SK-N-SH (cell line): ENCODE data around the gene UNC45A. TPM values are rescaled to one million over a fixed set of nuclear protein-coding genes. Genes with fewer than 3 reads are reported as not detected.

Experiments used
- CTCF ChIA-PET: fragments of 300-600, 350-600 bp; formaldehyde crosslinking; extraction: SDS; loops from one replicate; lab custom pipeline; 2021; lab: Yijun Ruan, JAX
- POLR2A ChIA-PET: fragments of 350-600 bp; sonication (Branson Sonifier 250); formaldehyde crosslinking; extraction: SDS; loops from one replicate; lab custom pipeline; 2020; ENCODE audit warnings: antibody characterized with exemption, inconsistent platforms; lab: Yijun Ruan, JAX
- DNase-seq: peaks from one replicate; pipeline ENCODE4 v3.0.0; 2012
- H2AFZ ChIP-seq: fragments of 200-600 bp; sonication (generic); 2 replicates; pipeline ENCODE4 v1.8.1; 2016; ENCODE audit warnings: antibody characterized with exemption, mild to moderate bottlenecking, low read depth
- H3F3A ChIP-seq: fragments of 200-600 bp; sonication (generic); replicated peaks from 2 replicates; pipeline ENCODE3; 2016; ENCODE audit warnings: antibody characterized with exemption, mild to moderate bottlenecking; ENCODE audit not compliant: insufficient read depth
- H3K27ac ChIP-seq, 2 experiments: fragments of 200-500 bp in 1 of 2; fragments of 200-600 bp in 1 of 2; sonication (Bioruptor generic) in 1 of 2; sonication (generic), shearing (Covaris generic) in 1 of 2; 2 replicates each; pipeline versions ENCODE4 v1.5.1 to v1.6.1; 2014 to 2016; ENCODE audit warnings: low read depth in 2 of 2, inconsistent platforms in 1 of 2, low read length in 1 of 2, mild to moderate bottlenecking in 1 of 2, mixed read lengths in 1 of 2
- H3K27me3 ChIP-seq: fragments of 200-600 bp; sonication (generic), shearing (Covaris generic); 2 replicates; pipeline ENCODE4 v1.6.1; 2016; ENCODE audit warnings: mixed run types; ENCODE audit not compliant: insufficient read depth
- H3K36me3 ChIP-seq, 2 experiments: fragments of 200-500 bp in 1 of 2; fragments of 200-600 bp in 1 of 2; sonication (Bioruptor generic) in 1 of 2; sonication (generic) in 1 of 2; replicated peaks in 1 of 2; 2 replicates each; pipeline versions ENCODE3 to v1.5.1; 2014 to 2016; ENCODE audit warnings: low read length in 1 of 2, mild to moderate bottlenecking in 1 of 2; ENCODE audit not compliant: insufficient read depth in 2 of 2, control insufficient read depth in 1 of 2
- H3K4me1 ChIP-seq, 2 experiments: fragments of 200-500 bp in 1 of 2; fragments of 200-600 bp in 1 of 2; sonication (Bioruptor generic) in 1 of 2; sonication (generic), shearing (Covaris generic) in 1 of 2; 2 replicates each; pipeline versions ENCODE4 v1.5.1 to v1.6.1; 2014 to 2016; ENCODE audit warnings: low read depth in 1 of 2, low read length in 1 of 2, mixed run types in 1 of 2; ENCODE audit not compliant: insufficient read depth in 2 of 2, control insufficient read depth in 1 of 2
- H3K4me2 ChIP-seq: fragments of 200-600 bp; sonication (generic), shearing (Covaris generic); 2 replicates; pipeline ENCODE4 v1.6.1; 2017; ENCODE audit warnings: mixed run types
- H3K4me3 ChIP-seq, 2 experiments: fragments of 200-500 bp in 1 of 2; fragments of 200-600 bp in 1 of 2; sonication (Bioruptor generic) in 1 of 2; sonication (generic), shearing (Covaris generic) in 1 of 2; 2 replicates each; pipeline versions ENCODE4 v1.5.1 to v1.8.1; 2014 to 2016; ENCODE audit warnings: low read depth in 2 of 2, inconsistent platforms in 1 of 2, low read length in 1 of 2, mild to moderate bottlenecking in 1 of 2, mixed read lengths in 1 of 2, moderate library complexity in 1 of 2
- H3K79me2 ChIP-seq: fragments of 200-600 bp; sonication (generic); 2 replicates; pipeline ENCODE4 v1.8.1; 2017; ENCODE audit warnings: mild to moderate bottlenecking; ENCODE audit not compliant: insufficient read depth
- H3K9ac ChIP-seq: fragments of 200-600 bp; sonication (generic); 2 replicates; pipeline ENCODE4 v1.6.1; 2017; ENCODE audit warnings: mixed run types
- H3K9me2 ChIP-seq: fragments of 200-600 bp; sonication (generic); 2 replicates; pipeline ENCODE4 v1.6.1; 2017; ENCODE audit warnings: mixed run types
- H3K9me3 ChIP-seq: fragments of 200-600 bp; sonication (generic); 2 replicates; pipeline ENCODE4 v1.6.1; 2017; ENCODE audit warnings: mixed run types, mild to moderate bottlenecking, moderate library complexity
- H4K20me1 ChIP-seq: fragments of 200-600 bp; sonication (generic); 2 replicates; pipeline ENCODE4 v1.6.1; 2017; ENCODE audit warnings: mild to moderate bottlenecking, mixed run types; ENCODE audit not compliant: insufficient read depth
- ELF1 ChIP-seq: IDR thresholded peaks from 2 replicates; pipeline ENCODE4 v1.4.0; 2012
- EP300 ChIP-seq, 2 experiments: IDR thresholded peaks; 2 replicates each; pipeline versions ENCODE4 v1.4.0 to v1.6.1; 2012; ENCODE audit warnings: borderline replicate concordance in 1 of 2, low read depth in 1 of 2, low read length in 1 of 2
- FOSL2 ChIP-seq: IDR thresholded peaks from 2 replicates; pipeline ENCODE4 v1.4.0; 2012; ENCODE audit warnings: low read depth, mild to moderate bottlenecking, moderate library complexity, borderline replicate concordance
- FOXJ3 ChIP-seq: sonication (generic); formaldehyde crosslinking; IDR thresholded peaks from 2 replicates; pipeline ENCODE4 v1.5.1; 2020; ENCODE audit warnings: mild to moderate bottlenecking, missing genetic modification reagents
- FOXM1 ChIP-seq: IDR thresholded peaks from 2 replicates; pipeline ENCODE4 v1.4.0; 2012; ENCODE audit warnings: low read depth, mild to moderate bottlenecking
- GATA2 ChIP-seq: sonication (generic); formaldehyde crosslinking; IDR thresholded peaks from 2 replicates; pipeline ENCODE4 v1.5.0; 2020; ENCODE audit warnings: mild to moderate bottlenecking, missing genetic modification reagents
- IRF3 ChIP-seq: fragments of 150-350 bp; IDR thresholded peaks from 2 replicates; pipeline ENCODE4 v1.6.1; 2016; ENCODE audit warnings: mild to moderate bottlenecking, low read depth, low read length
- JUND ChIP-seq: IDR thresholded peaks from 2 replicates; pipeline ENCODE4 v1.4.0; 2012
- MAX ChIP-seq: IDR thresholded peaks from 2 replicates; pipeline ENCODE4 v1.4.0; 2012; ENCODE audit warnings: low read depth
- MEF2A ChIP-seq: IDR thresholded peaks from 2 replicates; pipeline ENCODE4 v1.4.0; 2012; ENCODE audit warnings: low read depth, borderline replicate concordance
- MXI1 ChIP-seq: IDR thresholded peaks from 2 replicates; pipeline ENCODE4 v1.6.1; 2012; ENCODE audit warnings: mild to moderate bottlenecking, low read depth, low read length, improper control_type of control experiment
- NFIC ChIP-seq: IDR thresholded peaks from 2 replicates; pipeline ENCODE4 v1.4.0; 2012; ENCODE audit warnings: borderline replicate concordance
- NRF1 ChIP-seq: IDR thresholded peaks from 2 replicates; pipeline ENCODE4 v1.6.1; 2012; ENCODE audit warnings: low read depth, mild to moderate bottlenecking, low read length
- POLR2AphosphoS5 ChIP-seq: IDR thresholded peaks from 2 replicates; pipeline ENCODE4 v1.6.1; 2012; ENCODE audit warnings: low read depth, low read length
- RAD21 ChIP-seq: IDR thresholded peaks from 2 replicates; pipeline ENCODE4 v1.6.1; 2012; ENCODE audit warnings: mild to moderate bottlenecking, low read length
- RCOR1 ChIP-seq: fragments of 150-350 bp; IDR thresholded peaks from 2 replicates; pipeline ENCODE4 v1.6.1; 2017; ENCODE audit warnings: antibody characterized with exemption, low read length
- REST ChIP-seq: IDR thresholded peaks from 2 replicates; pipeline ENCODE4 v1.6.1; 2012; ENCODE audit warnings: mild to moderate bottlenecking, low read depth, low read length, moderate library complexity
- RFX5 ChIP-seq: IDR thresholded peaks from 2 replicates; pipeline ENCODE4 v1.6.1; 2012; ENCODE audit warnings: mild to moderate bottlenecking, improper control_type of control experiment, low read length
- RXRA ChIP-seq: IDR thresholded peaks from 2 replicates; pipeline ENCODE4 v1.4.0; 2012; ENCODE audit warnings: low read depth, mild to moderate bottlenecking, borderline replicate concordance
- SMC3 ChIP-seq: IDR thresholded peaks from 2 replicates; pipeline ENCODE4 v1.6.1; 2012; ENCODE audit warnings: low read depth, low read length, improper control_type of control experiment
- TAF1 ChIP-seq: IDR thresholded peaks from 2 replicates; pipeline ENCODE4 v1.6.1; 2012; ENCODE audit warnings: low read depth, mild to moderate bottlenecking, low read length, moderate library complexity, borderline replicate concordance
- TEAD4 ChIP-seq: IDR thresholded peaks from 2 replicates; pipeline ENCODE4 v1.4.0; 2012; ENCODE audit warnings: mild to moderate bottlenecking, borderline replicate concordance; ENCODE audit not compliant: insufficient read depth
- YY1 ChIP-seq: IDR thresholded peaks from 2 replicates; pipeline ENCODE4 v1.4.0; 2012; ENCODE audit warnings: low read depth, mild to moderate bottlenecking
- WGBS: methylation state at CpG from one replicate; pipeline ENCODE4 v1.1.6; 2017; ENCODE audit warnings: low lambda C conversion rate; 5-methylcytosine and 5-hydroxymethylcytosine counted together
- polyA plus RNA-seq, 3 experiments: library from polyadenylated mRNA; depleted of rRNA; stranded (reverse); fragments of >200 nt; gene quantifications; 2 replicates each; pipeline ENCODE4 v1.2.3, GENCODE V29; 2012
- TF ChIP-seq, protein P1 (sequence below): fragments of 150-350 bp; IDR thresholded peaks from 2 replicates; pipeline ENCODE4 v1.6.1; 2017; ENCODE audit warnings: antibody characterized with exemption, low read length, low read depth, borderline replicate concordance
- TF ChIP-seq, protein P2 (sequence below): IDR thresholded peaks from 2 replicates; pipeline ENCODE4; 2012

UNC45A gene
- polyA plus RNA-seq, 1 of the 3 experiments (the other 2 are of a cell fraction), result 85.1 TPM

- CTCF ChIA-PET, result interaction anchor here (3.6 kb wide), 1 partner anchor 37 kb away, joined by 16 read pairs; no protein-coding TSS in a partner anchor
- H3K27ac ChIP-seq, result peak within 1 kb of the TSS; percentile 83 to 85
- H3K4me2 ChIP-seq, result peak within 1 kb of the TSS; percentile 84
- under 1% methylated on average over 39 of the region's 75 CpGs for WGBS
- H4K20me1 ChIP-seq, result no peaks in the 10 kb centered on the region; the same call in 1 of the 2 replicates
- H3K79me2 ChIP-seq, result peaks cover 80% of the 10 kb centered on the region
- no peaks in the 10 kb centered on the region for H3K27me3 ChIP-seq
- peak; percentile 99 for DNase-seq
- H3K9me2 ChIP-seq, result no peaks in the 10 kb centered on the region
- H2AFZ ChIP-seq, result peak within 1 kb of the TSS; percentile 92
- H3K36me3 ChIP-seq, result peaks cover 7 to 19% of the 10 kb centered on the region in 2 experiments
- no peaks in the 10 kb centered on the region for H3K9me3 ChIP-seq
- H3F3A ChIP-seq, result peaks cover 19% of the 10 kb centered on the region
- H3K4me3 ChIP-seq, result peak within 1 kb of the TSS; percentile 80 to 83
- H3K9ac ChIP-seq, result peak within 1 kb of the TSS; percentile 94
- POLR2A ChIA-PET, result interaction anchor here (0.6 to 0.7 kb wide), 2 partner anchors 37 to 471 kb away, joined by 3 read pairs; no protein-coding TSS in a partner anchor
- peaks cover 0 to 10% of the 10 kb centered on the region in 2 experiments; a peak in 2 of 4 replicates for H3K4me1 ChIP-seq
- TF ChIP-seq IRF3, result peak; percentile 58
- TF ChIP-seq GATA2 (CRISPR knock-in tag), result no peak
- peak; percentile 77 for TF ChIP-seq MAX
- no peak for TF ChIP-seq TEAD4
- TF ChIP-seq, protein P1, sequence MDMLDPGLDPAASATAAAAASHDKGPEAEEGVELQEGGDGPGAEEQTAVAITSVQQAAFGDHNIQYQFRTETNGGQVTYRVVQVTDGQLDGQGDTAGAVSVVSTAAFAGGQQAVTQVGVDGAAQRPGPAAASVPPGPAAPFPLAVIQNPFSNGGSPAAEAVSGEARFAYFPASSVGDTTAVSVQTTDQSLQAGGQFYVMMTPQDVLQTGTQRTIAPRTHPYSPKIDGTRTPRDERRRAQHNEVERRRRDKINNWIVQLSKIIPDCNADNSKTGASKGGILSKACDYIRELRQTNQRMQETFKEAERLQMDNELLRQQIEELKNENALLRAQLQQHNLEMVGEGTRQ, result no peak
- TF ChIP-seq YY1, result 0 out of 2 replicates have a peak, but pooled peaks have one; percentile 26
- TF ChIP-seq MXI1, result peak; percentile 86
- no peak for TF ChIP-seq REST
- no peak for TF ChIP-seq JUND
- TF ChIP-seq RAD21, result no peak
- peak; percentile 70 for TF ChIP-seq NRF1
- TF ChIP-seq POLR2AphosphoS5, result peak; percentile 83
- peak; percentile 19; the same call in 1 of the 2 replicates for TF ChIP-seq FOSL2
- no peak; the same call in 1 of the 2 replicates for TF ChIP-seq RXRA
- 0 out of 4 replicates have a peak, but pooled peaks of 1 of the 2 experiments have one; percentile 15 for TF ChIP-seq EP300 (IDR thresholded peaks at IDR 0.05; ENCODE audit: borderline replicate concordance in 1 of 2, low read depth in 1 of 2, low read length in 1 of 2)
- TF ChIP-seq TAF1, result peak; percentile 60; the same call in 1 of the 2 replicates
- TF ChIP-seq NFIC, result no peak
- no peak for TF ChIP-seq FOXJ3 (CRISPR knock-in tag)
- TF ChIP-seq SMC3, result no peak
- no peak for TF ChIP-seq RCOR1
- TF ChIP-seq ELF1, result peak; percentile 36; the same call in 1 of the 2 replicates
- no peak for TF ChIP-seq RFX5
- TF ChIP-seq MEF2A, result no peak
- peak; percentile 99 for TF ChIP-seq FOXM1
- TF ChIP-seq, protein P2, sequence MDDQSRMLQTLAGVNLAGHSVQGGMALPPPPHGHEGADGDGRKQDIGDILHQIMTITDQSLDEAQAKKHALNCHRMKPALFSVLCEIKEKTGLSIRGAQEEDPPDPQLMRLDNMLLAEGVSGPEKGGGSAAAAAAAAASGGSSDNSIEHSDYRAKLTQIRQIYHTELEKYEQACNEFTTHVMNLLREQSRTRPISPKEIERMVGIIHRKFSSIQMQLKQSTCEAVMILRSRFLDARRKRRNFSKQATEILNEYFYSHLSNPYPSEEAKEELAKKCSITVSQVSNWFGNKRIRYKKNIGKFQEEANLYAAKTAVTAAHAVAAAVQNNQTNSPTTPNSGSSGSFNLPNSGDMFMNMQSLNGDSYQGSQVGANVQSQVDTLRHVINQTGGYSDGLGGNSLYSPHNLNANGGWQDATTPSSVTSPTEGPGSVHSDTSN, result peak; percentile 100
Measured at GRCh38 chr15:90994417-90995311, 59.6 kb downstream of the UNC45A start, which contains the start of gene PRC1. Gene PRC1 (minus strand): TSS chr15:90994535. CDS start chr15:90994417, 118 bp downstream.
